ENCODE data around the gene FNDC1. TPM values are rescaled to one million over a fixed set of nuclear protein-coding genes. Genes with fewer than 3 reads are reported as not detected.
"Not testable (repeated sequence)": the region's sequence is repeated elsewhere in the genome, so short reads cannot be mapped to it uniquely, and the experiment has no call there.

Gene FNDC1
- total and polyA plus RNA-seq, 2 donors (not counting 1 experiment from before 2014, with no cell fraction given): not detected

DNA sequence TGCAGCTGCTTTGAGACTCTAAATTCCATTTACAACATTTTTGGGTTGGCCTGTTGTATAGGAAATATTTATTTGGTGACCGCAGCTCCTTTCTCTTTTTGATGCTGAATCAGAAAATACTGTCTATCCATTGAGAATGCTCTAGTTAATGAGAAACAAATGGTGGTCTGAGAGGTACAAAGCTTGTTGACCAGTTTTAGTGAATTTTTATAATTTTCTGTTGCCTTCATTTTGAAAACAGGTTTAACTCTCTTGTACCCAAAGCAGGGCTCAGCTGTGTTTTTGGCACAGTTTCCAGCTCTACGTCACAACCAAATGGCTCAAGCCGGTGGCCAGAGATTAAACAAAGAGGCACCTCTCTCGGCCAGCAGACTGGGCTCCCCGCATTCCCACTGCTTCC lies 113.2 kb downstream of the FNDC1 start:
- ATAC-seq (ENCODE audit: low read depth): no peak
- no peak overlapping the region for H3K27ac Mint-ChIP-seq
- H3K27ac ChIP-seq (ENCODE audit: low read length in 2 of 2): no peak overlapping the region
- no peak overlapping the region for H3K9ac ChIP-seq (ENCODE audit: low read length)
- H3K27me3 ChIP-seq (replicated peaks in 1 of 4; ENCODE audit: control extremely low read depth in 1 of 4, control insufficient read depth in 3 of 4, insufficient read depth in 4 of 4, low read length in 3 of 4): no peaks in the 10 kb centered on the region
- H3K4me2 ChIP-seq (replicated peaks; ENCODE audit: low read depth, low read length, poor library complexity, severe bottlenecking): no peak overlapping the region
- H3K27me3 Mint-ChIP-seq: peaks cover 6% of the 10 kb centered on the region
- no peaks in the 10 kb centered on the region for H3K4me1 ChIP-seq (ENCODE audit: control insufficient read depth in 2 of 2, insufficient read depth in 2 of 2, low read length in 2 of 2)
- intact Hi-C loops (cut with micrococcal nuclease): no loop called here
- no peaks in the 10 kb centered on the region for H4K20me1 ChIP-seq (ENCODE audit: control insufficient read depth, insufficient read depth, low read length, poor library complexity, severe bottlenecking)
- no peak for DNase-seq
- H3K4me1 Mint-ChIP-seq: no peaks in the 10 kb centered on the region
- no peak overlapping the region for H3K4me3 Mint-ChIP-seq
- H3K9me3 Mint-ChIP-seq (ENCODE audit: insufficient read depth): peaks cover 7% of the 10 kb centered on the region
- no peaks in the 10 kb centered on the region for H3K9me3 ChIP-seq (ENCODE audit: control extremely low read depth in 1 of 3, control insufficient read depth in 2 of 3, insufficient read depth in 1 of 3, low read length in 2 of 3)
- H3K36me3 ChIP-seq (replicated peaks in 1 of 2; ENCODE audit: control extremely low read depth in 1 of 2, control insufficient read depth in 1 of 2, extremely low read depth in 1 of 2, insufficient read depth in 2 of 2, low read length in 1 of 2): no peaks in the 10 kb centered on the region
- ChIA-PET CTCF (no interaction called here), POLR2A (no interaction called here)
- no peak for TF ChIP-seq EZH2 (IDR thresholded peaks at IDR 0.05; ENCODE audit: borderline replicate concordance, insufficient read depth, low read depth, low read length, poor library complexity, severe bottlenecking)
- TF ChIP-seq, protein P1, sequence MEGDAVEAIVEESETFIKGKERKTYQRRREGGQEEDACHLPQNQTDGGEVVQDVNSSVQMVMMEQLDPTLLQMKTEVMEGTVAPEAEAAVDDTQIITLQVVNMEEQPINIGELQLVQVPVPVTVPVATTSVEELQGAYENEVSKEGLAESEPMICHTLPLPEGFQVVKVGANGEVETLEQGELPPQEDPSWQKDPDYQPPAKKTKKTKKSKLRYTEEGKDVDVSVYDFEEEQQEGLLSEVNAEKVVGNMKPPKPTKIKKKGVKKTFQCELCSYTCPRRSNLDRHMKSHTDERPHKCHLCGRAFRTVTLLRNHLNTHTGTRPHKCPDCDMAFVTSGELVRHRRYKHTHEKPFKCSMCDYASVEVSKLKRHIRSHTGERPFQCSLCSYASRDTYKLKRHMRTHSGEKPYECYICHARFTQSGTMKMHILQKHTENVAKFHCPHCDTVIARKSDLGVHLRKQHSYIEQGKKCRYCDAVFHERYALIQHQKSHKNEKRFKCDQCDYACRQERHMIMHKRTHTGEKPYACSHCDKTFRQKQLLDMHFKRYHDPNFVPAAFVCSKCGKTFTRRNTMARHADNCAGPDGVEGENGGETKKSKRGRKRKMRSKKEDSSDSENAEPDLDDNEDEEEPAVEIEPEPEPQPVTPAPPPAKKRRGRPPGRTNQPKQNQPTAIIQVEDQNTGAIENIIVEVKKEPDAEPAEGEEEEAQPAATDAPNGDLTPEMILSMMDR (IDR thresholded peaks at IDR 0.05): no peak
- WGBS (ENCODE audit: insufficient coverage): 83% methylated on average over 4 of the region's 5 CpGs
- H3K4me3 ChIP-seq (ENCODE audit: control extremely low read depth in 1 of 5, extremely low read depth in 1 of 5, insufficient read depth in 1 of 5, low read depth in 2 of 5, low read length in 4 of 5): no peak overlapping the region
- no peaks in the 10 kb centered on the region for H3K79me2 ChIP-seq (ENCODE audit: control insufficient read depth, insufficient read depth, low read length)
- no peak overlapping the region for H2AFZ ChIP-seq (ENCODE audit: insufficient read depth, low read depth, low read length, poor library complexity, severe bottlenecking)

DNA sequence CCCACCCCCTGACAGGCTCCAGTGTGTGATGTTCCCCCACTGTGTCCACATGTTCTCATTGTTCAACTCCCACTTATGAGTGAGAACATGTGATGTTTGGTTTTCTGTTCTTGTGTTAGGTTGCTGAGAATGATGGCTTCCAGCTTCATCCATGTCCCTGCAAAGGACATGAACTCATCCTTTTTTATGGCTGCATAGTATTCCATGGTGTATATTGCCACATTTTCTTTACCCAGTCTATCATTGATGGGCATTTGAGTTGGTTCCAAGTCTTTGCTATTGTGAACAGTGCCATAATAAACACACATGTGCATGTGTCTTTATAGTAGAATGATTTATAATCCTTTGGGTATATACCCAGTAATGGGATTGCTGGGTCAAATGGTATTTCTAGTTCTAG lies 115.5 kb downstream of the FNDC1 start:
- H3K27me3 ChIP-seq (replicated peaks in 1 of 4; ENCODE audit: control extremely low read depth in 1 of 4, control insufficient read depth in 3 of 4, insufficient read depth in 4 of 4, low read length in 3 of 4); H3K27ac ChIP-seq (ENCODE audit: low read length in 2 of 2); H3K27ac Mint-ChIP-seq; ATAC-seq (ENCODE audit: low read depth); H4K20me1 ChIP-seq (ENCODE audit: control insufficient read depth, insufficient read depth, low read length, poor library complexity, severe bottlenecking); H3K79me2 ChIP-seq (ENCODE audit: control insufficient read depth, insufficient read depth, low read length); POLR2A ChIA-PET; H3K36me3 ChIP-seq (replicated peaks in 1 of 2; ENCODE audit: control extremely low read depth in 1 of 2, control insufficient read depth in 1 of 2, extremely low read depth in 1 of 2, insufficient read depth in 2 of 2, low read length in 1 of 2); H2AFZ ChIP-seq (ENCODE audit: insufficient read depth, low read depth, low read length, poor library complexity, severe bottlenecking); H3K9me3 ChIP-seq (ENCODE audit: control extremely low read depth in 1 of 3, control insufficient read depth in 2 of 3, insufficient read depth in 1 of 3, low read length in 2 of 3); H3K4me1 Mint-ChIP-seq; intact Hi-C loops (cut with micrococcal nuclease); CTCF ChIA-PET; H3K4me3 ChIP-seq (ENCODE audit: control extremely low read depth in 1 of 5, extremely low read depth in 1 of 5, insufficient read depth in 1 of 5, low read depth in 2 of 5, low read length in 4 of 5); H3K9me3 Mint-ChIP-seq (ENCODE audit: insufficient read depth); H3K9ac ChIP-seq (ENCODE audit: low read length); H3K4me2 ChIP-seq (replicated peaks; ENCODE audit: low read depth, low read length, poor library complexity, severe bottlenecking); DNase-seq; H3K4me1 ChIP-seq (ENCODE audit: control insufficient read depth in 2 of 2, insufficient read depth in 2 of 2, low read length in 2 of 2); H3K4me3 Mint-ChIP-seq: not testable (repeated sequence)
- H3K27me3 Mint-ChIP-seq: peaks cover 25% of the 10 kb centered on the region

All from B cell (primary cell).